ENCODE measurements around the gene NRP1.
A peak's percentile ranks its signal among the peaks of the same experiment; 100 is the strongest.

- no peak for TF ChIP-seq MAX (IDR thresholded peaks at IDR 0.05; ENCODE audit: low read depth)
- no peak for TF ChIP-seq CTCF (IDR thresholded peaks at IDR 0.05)
- no peak for TF ChIP-seq SIN3A (IDR thresholded peaks at IDR 0.05; ENCODE audit: borderline replicate concordance, low read depth, low read length)
- TF ChIP-seq RCOR1 (IDR thresholded peaks at IDR 0.05; ENCODE audit: low read length): no peak
- no peak for TF ChIP-seq CHD2 (IDR thresholded peaks at IDR 0.05; ENCODE audit: low read length, partially characterized antibody)
- TF ChIP-seq EP300 (IDR thresholded peaks at IDR 0.05; ENCODE audit: borderline replicate concordance in 1 of 2, low read depth in 1 of 2, low read length in 1 of 2): peak in 1 of 2 experiments; percentile 49; a peak in 1 of 4 replicates
- TF ChIP-seq ELF1 (IDR thresholded peaks at IDR 0.05): no peak
- no peak for TF ChIP-seq REST (IDR thresholded peaks at IDR 0.05; ENCODE audit: low read depth, low read length)
- TF ChIP-seq SMC3 (IDR thresholded peaks at IDR 0.05; ENCODE audit: low read depth, low read length): no peak
These were observed 2.0 kb downstream of the NRP1 start for GRCh38 chr10:33332183-33333065.

Measured in SK-N-SH (cell line).